SIG-M5 treated with dmso at 0.1 percent for 504 hours (cell line): ENCODE data around the gene SLC17A4.
"Not testable (repeated sequence)": the region's sequence is repeated elsewhere in the genome, so short reads cannot be mapped to it uniquely, and the experiment has no call there.

ENCODE experiments used
- DNase-seq: peaks from one replicate; lab custom pipeline; 2025; ENCODE audit not compliant: unreplicated experiment; lab: John Stamatoyannopoulos, UW

SLC17A4 gene

DNA sequence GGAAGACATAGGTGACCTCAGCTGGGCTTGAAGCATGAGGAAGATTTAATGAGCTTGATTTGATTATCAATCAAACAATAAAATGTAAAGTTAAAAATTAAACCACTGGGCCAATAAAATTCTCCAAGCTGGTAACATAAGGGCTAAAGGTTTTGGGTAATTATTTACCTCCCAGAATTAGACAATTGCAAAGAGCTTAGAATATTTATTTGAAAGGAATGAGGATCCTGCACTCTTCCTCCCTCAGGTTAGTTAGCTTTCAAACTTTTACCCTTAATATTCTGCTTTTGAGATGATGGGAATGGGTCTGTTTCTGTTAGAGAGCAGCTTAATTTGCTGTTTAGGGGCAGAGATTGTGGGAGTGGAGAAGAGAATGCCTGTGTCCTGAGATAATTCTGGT, at the start of gene SLC17A4:
TSS of gene SLC17A4 (plus strand) at position 208 of the 400 bp plus-strand sequence. CDS start 7,221 bp downstream, outside the sequence.
- no peak for DNase-seq

- DNase-seq: no peak
Observed at GRCh38 chr6:25706314-25707014, 48.1 kb upstream of the SLC17A4 start.

DNA sequence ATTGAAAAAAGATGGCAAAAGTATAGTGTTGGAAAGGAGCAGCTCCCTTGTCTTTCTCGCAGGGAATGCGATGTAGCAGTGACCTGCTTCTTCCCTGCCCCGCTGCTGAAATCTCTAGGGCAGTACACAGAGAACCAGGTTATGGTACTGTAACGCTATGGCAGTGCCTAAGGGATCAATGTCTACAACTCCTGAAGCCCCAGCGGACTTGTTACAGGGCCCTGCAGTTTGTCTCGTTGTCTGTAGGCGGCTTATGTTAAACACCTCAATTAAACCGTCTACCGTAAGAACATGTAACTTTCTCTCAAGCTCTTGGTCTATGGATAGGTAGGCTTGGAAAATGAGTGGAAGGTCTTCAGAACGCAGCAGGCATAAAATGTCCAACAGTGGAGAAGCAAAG, 44.8 kb upstream of the SLC17A4 start:
- DNase-seq: no peak

DNA sequence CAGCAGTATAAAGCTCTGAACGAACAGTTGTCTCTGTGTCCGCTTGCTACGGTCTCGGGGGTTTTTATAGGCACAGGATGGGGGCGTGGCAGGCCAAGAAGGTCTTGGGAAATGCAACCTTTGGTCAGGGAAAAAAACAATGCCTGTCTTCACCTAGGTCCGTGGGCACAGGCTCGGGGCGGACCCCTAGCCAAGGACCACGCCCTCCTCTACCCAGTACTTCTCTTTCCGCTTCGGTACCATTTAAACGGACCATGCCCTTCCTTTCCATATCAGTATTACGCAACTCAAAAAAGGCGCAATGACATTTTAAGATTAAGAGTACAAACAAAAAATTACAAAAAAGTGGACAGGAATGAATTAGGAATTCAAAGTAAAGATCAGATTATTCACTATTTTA, 44.3 kb upstream of the SLC17A4 start:
- DNase-seq: no peak

DNA sequence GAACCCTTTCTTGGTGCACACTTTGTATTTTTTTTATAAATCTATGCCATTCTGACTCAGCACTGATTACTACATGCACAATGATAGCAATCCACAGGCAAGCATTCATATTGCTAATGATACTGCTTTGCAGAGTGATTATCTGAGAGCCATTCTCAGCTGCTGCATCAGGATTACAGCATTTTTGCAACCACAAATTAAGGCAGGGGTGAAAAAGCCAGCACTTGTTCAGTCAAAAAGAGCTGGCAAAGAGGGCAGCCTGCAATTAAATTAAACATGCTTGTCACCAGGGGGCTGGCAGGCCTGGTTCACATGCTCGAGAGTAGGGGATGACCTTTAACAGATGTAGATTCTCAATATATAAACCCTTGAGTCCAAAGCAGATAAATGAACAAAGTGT, 40.7 kb upstream of the SLC17A4 start:
- no peak for DNase-seq

DNA sequence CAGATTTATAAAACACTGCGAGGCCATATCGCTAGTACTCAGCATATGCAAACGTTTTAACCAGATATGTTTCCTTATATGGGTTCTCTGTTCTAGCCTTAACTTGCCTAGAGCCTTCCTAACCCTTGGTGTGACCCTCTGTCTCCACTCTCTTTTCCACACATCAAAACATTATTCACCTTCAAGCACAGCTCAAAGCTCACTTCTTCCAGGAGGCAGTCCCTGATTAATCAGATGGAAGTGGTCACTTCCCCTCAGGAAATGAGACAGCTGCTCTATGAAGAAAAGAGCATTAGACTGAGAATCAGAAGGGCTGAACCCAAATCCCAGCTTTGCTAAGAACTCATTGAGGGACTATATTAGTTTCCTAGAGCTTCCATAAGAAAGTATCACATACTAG, 39.8 kb upstream of the SLC17A4 start:
- DNase-seq: no peak

- no peak for DNase-seq
Observed at GRCh38 chr6:25715794-25716193, 38.7 kb upstream of the SLC17A4 start.

GRCh38 chr6:25717866-25718740, 36.4 kb upstream of the SLC17A4 start:
- DNase-seq: peak; percentile 31

DNA sequence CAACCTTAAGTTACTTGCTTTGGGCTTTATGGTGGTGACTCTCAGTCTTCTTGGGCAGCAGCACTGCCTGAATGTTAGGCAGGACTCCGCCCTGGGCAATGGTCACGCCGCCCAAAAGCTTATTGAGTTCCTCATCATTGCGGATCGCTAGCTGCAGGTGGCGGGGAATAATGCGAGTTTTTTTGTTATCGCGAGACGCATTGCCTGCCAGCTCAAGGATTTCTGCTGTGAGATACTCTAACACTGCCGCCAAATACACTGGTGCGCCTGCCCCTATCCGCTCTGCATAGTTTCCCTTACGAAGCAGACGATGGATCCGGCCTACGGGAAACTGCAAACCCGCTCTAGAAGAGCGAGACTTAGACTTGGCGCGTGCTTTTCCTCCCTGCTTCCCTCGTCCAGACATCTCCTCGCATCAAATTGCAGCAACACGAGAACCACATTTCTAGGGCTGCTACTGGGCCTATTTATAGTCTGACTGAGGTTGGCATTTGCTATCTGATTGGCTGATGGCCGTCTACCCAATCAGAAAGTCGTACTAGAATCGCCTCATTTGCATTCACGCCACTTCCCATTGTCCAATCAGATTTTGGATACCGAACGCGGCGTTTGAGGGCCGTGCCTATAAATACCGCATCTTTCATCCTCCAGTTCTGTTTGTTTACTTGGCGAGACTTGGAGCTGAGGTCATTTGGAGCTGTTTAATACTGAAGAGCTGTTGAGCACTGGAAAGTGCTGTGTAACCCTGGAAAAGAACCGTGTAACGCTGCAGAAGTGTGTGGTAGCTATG, 28.2 kb upstream of the SLC17A4 start:
- no peak for DNase-seq

- no peak for DNase-seq
Observed at GRCh38 chr6:25727028-25727427, 27.5 kb upstream of the SLC17A4 start.

DNA sequence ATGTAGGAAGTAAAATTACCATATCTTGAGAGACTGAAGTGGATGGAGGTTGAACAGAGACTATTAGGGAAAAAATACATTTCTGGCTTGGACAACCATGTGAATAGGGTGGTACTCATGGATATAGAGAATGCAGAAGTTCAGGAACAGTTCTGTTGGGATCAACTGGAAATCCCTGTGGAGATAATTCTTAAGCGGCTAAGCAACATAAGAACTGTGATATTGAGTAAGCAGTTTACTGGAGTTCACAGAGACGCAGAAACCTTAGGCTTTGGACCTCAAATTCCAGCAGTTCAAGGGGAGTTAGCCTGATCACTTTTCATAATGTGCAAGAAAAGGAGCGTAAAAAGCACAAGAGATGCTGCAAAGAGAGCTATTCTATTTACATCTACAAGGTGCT, 23.6 kb upstream of the SLC17A4 start:
- no peak for DNase-seq

DNA sequence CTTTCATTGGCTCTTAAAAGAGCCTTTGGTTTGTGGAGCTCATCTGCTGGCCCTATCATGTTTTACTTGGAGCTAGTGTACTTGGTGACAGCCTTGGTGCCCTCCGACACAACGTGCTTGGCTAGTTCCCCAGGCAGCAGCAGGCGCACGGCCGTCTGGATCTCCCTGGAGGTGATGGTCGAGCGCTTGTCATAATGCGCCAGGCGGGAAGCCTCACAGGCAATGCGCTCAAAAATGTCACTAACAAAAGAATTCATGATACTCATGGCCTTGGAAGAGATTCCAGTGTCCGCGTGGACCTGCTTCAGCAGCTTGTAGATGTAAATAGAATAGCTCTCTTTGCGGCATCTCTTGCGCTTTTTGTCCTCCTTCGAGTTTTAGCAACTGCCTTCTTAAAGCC, 22.8 kb upstream of the SLC17A4 start:
- DNase-seq: no peak

GRCh38 chr6:25732468-25733198, 21.9 kb upstream of the SLC17A4 start:
- DNase-seq: no peak

DNA sequence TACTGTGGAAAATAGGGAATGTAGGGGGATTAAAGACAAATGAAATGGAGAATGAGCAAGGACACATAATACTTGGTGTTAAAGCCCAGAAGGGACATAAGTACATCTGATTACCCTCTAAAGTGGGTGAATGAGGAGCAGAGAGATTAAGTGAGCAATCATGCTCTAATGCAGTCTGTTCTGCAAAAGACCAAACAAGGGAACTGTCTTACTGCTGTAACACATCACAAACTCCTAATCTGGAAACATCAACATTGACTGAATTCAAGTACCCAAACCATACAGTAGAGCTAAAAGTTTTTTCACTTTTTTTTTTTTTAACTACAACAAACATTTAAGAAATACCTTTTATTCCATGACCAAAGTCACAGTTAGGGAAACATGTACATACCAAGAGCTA, 19.3 kb upstream of the SLC17A4 start:
- no peak for DNase-seq

DNA sequence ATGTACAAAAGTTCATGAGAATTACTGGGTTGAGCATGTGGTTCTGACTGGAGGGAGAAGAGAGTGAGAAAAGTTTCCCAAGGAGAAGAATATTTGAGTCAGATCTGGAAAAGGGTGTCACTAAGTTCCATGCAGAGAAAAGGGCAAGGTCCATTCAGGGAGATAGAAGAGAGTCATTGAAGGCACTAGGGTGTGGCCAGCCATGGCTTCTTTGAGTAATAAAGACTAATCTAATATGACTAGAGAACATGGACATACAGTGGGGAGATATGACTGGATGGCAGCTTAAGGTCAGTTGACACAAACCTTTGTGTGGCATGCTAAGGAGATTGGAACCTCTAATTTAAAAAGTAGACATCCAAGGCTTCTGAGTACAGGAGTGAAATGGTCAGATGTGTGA, 10.7 kb upstream of the SLC17A4 start:
- no peak for DNase-seq

- DNase-seq: no peak
Observed at GRCh38 chr6:25745836-25746235, 8.7 kb upstream of the SLC17A4 start.

DNA sequence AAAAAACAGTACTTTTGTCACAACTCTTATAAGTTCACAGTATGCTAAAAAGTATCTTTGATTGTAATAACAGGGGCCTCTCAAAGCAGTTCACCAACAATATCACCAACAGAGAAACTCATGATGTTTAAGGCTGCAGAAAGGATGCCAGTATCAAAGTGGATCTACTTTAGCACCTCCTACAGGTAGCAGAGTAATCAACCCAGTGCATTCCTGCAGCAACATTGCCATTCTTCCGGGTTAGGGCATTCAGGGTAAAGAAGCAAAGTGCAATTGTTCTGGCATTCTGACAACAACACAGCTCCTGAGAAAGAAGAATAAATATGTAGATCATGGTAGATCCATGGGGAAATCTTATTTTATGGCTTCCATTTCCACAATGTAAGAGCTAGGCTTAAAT, 7.6 kb upstream of the SLC17A4 start:
- DNase-seq: no peak

GRCh38 chr6:25747477-25747876, 7.1 kb upstream of the SLC17A4 start:
- no peak for DNase-seq

DNA sequence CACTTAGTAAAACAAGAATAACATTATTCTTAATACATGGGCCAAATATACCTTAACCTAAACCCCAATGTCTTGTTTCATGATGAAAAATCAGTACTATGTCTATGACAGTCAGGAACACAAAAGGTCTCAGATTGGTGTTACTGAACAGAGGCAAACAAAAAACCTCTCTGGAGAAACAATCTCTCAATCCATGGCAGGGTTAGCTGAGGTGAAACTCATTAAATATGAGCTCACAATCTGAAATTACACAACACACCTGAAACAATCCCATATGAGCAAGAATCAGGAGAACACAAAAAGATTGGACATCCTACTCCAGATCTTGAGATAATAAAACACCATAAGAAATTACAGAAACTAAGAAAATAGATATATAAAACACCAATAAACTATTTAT, 6.5 kb upstream of the SLC17A4 start:
- DNase-seq: no peak

- DNase-seq: not testable (repeated sequence)
Observed at GRCh38 chr6:25748601-25749517, 5.7 kb upstream of the SLC17A4 start.
